IMR-90 (cell line): ENCODE measurements around the gene TPX2. TPM values are rescaled to one million over a fixed set of nuclear protein-coding genes. Genes with fewer than 3 reads are reported as not detected.

Experiments used
- ATAC-seq: fragments of 200-7000 bp; cut with Tn5 transposase; 2 replicates; pipeline ENCODE4 v1.9.1; 2020; ENCODE audit warnings: low read depth, mild to moderate bottlenecking, moderate library complexity
- BruUV-seq: library from RNA; stranded (reverse); fragments of 400-500 nt; replicated peaks from 2 replicates; lab custom pipeline; 2021; lab: Mats Ljungman, UMichigan
- CTCF ChIA-PET: fragments of 300-600 bp; formaldehyde crosslinking; extraction: SDS; loops from one replicate; lab custom pipeline; 2021; ENCODE audit warnings: antibody characterized with exemption; lab: Yijun Ruan, JAX
- POLR2A ChIA-PET: fragments of 300-600 bp; sonication (Branson Sonifier 250); formaldehyde crosslinking; loops from one replicate; lab custom pipeline; 2022; ENCODE audit warnings: antibody characterized with exemption; ENCODE audit not compliant: unreplicated experiment; lab: Charles Lee
- DNase-seq: peaks from one replicate; pipeline ENCODE4 v3.0.0; 2013
- H2AFZ ChIP-seq: replicated peaks from 2 replicates; pipeline ENCODE3; 2013; ENCODE audit warnings: low read length, mild to moderate bottlenecking; ENCODE audit not compliant: poor library complexity
- H2AK5ac ChIP-seq: 2 replicates; pipeline ENCODE4 v1.6.1; 2013; ENCODE audit warnings: low read depth, low read length, inconsistent platforms
- H2AK9ac ChIP-seq: replicated peaks from 2 replicates; pipeline ENCODE3; 2013; ENCODE audit warnings: mild to moderate bottlenecking, low read depth, low read length, moderate library complexity; ENCODE audit not compliant: poor library complexity
- H2BK120ac ChIP-seq: 2 replicates; pipeline ENCODE4 v1.6.1; 2013; ENCODE audit warnings: low read depth, low read length, inconsistent platforms
- H2BK15ac ChIP-seq: 3 replicates; pipeline ENCODE4 v1.6.1; 2013; ENCODE audit warnings: low read depth, low read length, inconsistent platforms
- H2BK20ac ChIP-seq: 2 replicates; pipeline ENCODE4 v1.6.1; 2013; ENCODE audit warnings: low read depth, mild to moderate bottlenecking, inconsistent platforms, low read length, moderate library complexity
- H2BK5ac ChIP-seq: 2 replicates; pipeline ENCODE4 v1.6.1; 2013; ENCODE audit warnings: mild to moderate bottlenecking, low read depth, low read length, inconsistent platforms; ENCODE audit not compliant: poor library complexity, severe bottlenecking
- H3K14ac ChIP-seq: replicated peaks from 2 replicates; pipeline ENCODE4 v1.6.1; 2013; ENCODE audit warnings: low read depth, low read length, inconsistent platforms
- H3K18ac ChIP-seq: 2 replicates; pipeline ENCODE4 v1.6.1; 2013; ENCODE audit warnings: low read depth, low read length, control low read depth
- H3K23ac ChIP-seq: 2 replicates; pipeline ENCODE4 v1.6.1; 2013; ENCODE audit warnings: low read depth, low read length, inconsistent platforms
- H3K27ac ChIP-seq: 2 replicates; pipeline ENCODE4 v1.5.1; 2013; ENCODE audit warnings: mild to moderate bottlenecking, control low read depth, low read length; ENCODE audit not compliant: insufficient read depth
- H3K27me3 ChIP-seq: 2 replicates; pipeline ENCODE4 v1.6.1; 2013; ENCODE audit warnings: low read length; ENCODE audit not compliant: control insufficient read depth, insufficient read depth
- H3K36me3 ChIP-seq: 2 replicates; pipeline ENCODE4 v1.6.1; 2013; ENCODE audit warnings: low read length, mixed read lengths; ENCODE audit not compliant: control insufficient read depth, insufficient read depth
- H3K4ac ChIP-seq: 2 replicates; pipeline ENCODE4 v1.6.1; 2013; ENCODE audit warnings: low read depth, low read length, inconsistent platforms
- H3K4me1 ChIP-seq: 2 replicates; pipeline ENCODE4 v1.6.1; 2013; ENCODE audit warnings: low read length, mixed read lengths; ENCODE audit not compliant: control insufficient read depth, insufficient read depth
- H3K4me2 ChIP-seq: 2 replicates; pipeline ENCODE4 v1.6.1; 2013; ENCODE audit warnings: low read depth, mild to moderate bottlenecking, control low read depth, low read length, moderate library complexity
- H3K4me3 ChIP-seq: 2 replicates; pipeline ENCODE4 v1.5.1; 2013; ENCODE audit warnings: low read depth, mild to moderate bottlenecking, control low read depth, low read length, moderate library complexity; ENCODE audit not compliant: insufficient read depth
- H3K56ac ChIP-seq: 2 replicates; pipeline ENCODE4 v1.6.1; 2013; ENCODE audit warnings: low read length, inconsistent platforms; ENCODE audit not compliant: insufficient read depth; ENCODE audit errors: extremely low read depth
- H3K79me1 ChIP-seq, 2 experiments: 2 replicates each; pipeline ENCODE4 v1.6.1; 2013; ENCODE audit warnings: low read length in 2 of 2, inconsistent platforms in 1 of 2, low read depth in 1 of 2
- H3K9ac ChIP-seq: 2 replicates; pipeline ENCODE4 v1.6.1; 2013; ENCODE audit warnings: low read depth, low read length, control low read depth
- H3K9me1 ChIP-seq: 2 replicates; pipeline ENCODE4 v1.6.1; 2013; ENCODE audit warnings: low read length, inconsistent platforms; ENCODE audit not compliant: insufficient read depth
- H3K9me3 ChIP-seq: 2 replicates; pipeline ENCODE4 v1.6.1; 2013; ENCODE audit warnings: low read length; ENCODE audit not compliant: control insufficient read depth, insufficient read depth
- H4K20me1 ChIP-seq: 2 replicates; pipeline ENCODE4 v1.6.1; 2013; ENCODE audit warnings: low read length, inconsistent platforms; ENCODE audit not compliant: insufficient read depth
- H4K5ac ChIP-seq: 2 replicates; pipeline ENCODE4 v1.6.1; 2013; ENCODE audit warnings: mild to moderate bottlenecking, low read depth, low read length, control low read depth
- H4K8ac ChIP-seq, 2 experiments: 2 replicates each; pipeline ENCODE4 v1.6.1; 2013; ENCODE audit warnings: low read depth in 2 of 2, low read length in 2 of 2, control low read depth in 1 of 2, inconsistent platforms in 1 of 2
- H4K91ac ChIP-seq: 2 replicates; pipeline ENCODE4 v1.6.1; 2013; ENCODE audit warnings: low read depth, low read length, inconsistent platforms; ENCODE audit not compliant: insufficient read depth
- BHLHE40 ChIP-seq: fragments of 150-350 bp; IDR thresholded peaks from 2 replicates; pipeline ENCODE4 v1.6.1; 2016; ENCODE audit warnings: mild to moderate bottlenecking, low read depth, low read length
- CTCF ChIP-seq: conservative IDR thresholded peaks from 2 replicates; pipeline ENCODE4 v1.5.1; 2012; ENCODE audit warnings: mild to moderate bottlenecking, low read depth, low read length, improper control_type of control experiment
- FOS ChIP-seq: fragments of 150-350 bp; IDR thresholded peaks from 2 replicates; pipeline ENCODE4 v1.6.1; 2016; ENCODE audit warnings: low read depth, low read length
- MAFK ChIP-seq: IDR thresholded peaks from 2 replicates; pipeline ENCODE4 v1.6.1; 2012; ENCODE audit warnings: low read depth, low read length, improper control_type of control experiment
- MAZ ChIP-seq: IDR thresholded peaks from 2 replicates; pipeline ENCODE4 v1.6.1; 2012; ENCODE audit warnings: low read depth, mild to moderate bottlenecking, low read length, improper control_type of control experiment, moderate library complexity, borderline replicate concordance
- MXI1 ChIP-seq: IDR thresholded peaks from 2 replicates; pipeline ENCODE4 v1.6.1; 2012; ENCODE audit warnings: low read depth, mild to moderate bottlenecking, low read length, moderate library complexity, borderline replicate concordance
- NFE2L2 ChIP-seq: fragments of 150-350 bp; IDR thresholded peaks from 2 replicates; pipeline ENCODE4 v1.6.1; 2016; ENCODE audit warnings: low read depth, mild to moderate bottlenecking, low read length
- POLR2A ChIP-seq: IDR thresholded peaks from 2 replicates; pipeline ENCODE4 v1.6.1; 2012; ENCODE audit warnings: mild to moderate bottlenecking, low read depth, low read length
- RAD21 ChIP-seq: IDR thresholded peaks from 2 replicates; pipeline ENCODE4 v1.6.1; 2012; ENCODE audit warnings: low read length, improper control_type of control experiment
- RFX5 ChIP-seq: IDR thresholded peaks from 2 replicates; pipeline ENCODE4 v1.8.0; 2012; ENCODE audit warnings: low read depth, mild to moderate bottlenecking, low read length, moderate library complexity
- SMC3 ChIP-seq: fragments of 150-350 bp; IDR thresholded peaks from 2 replicates; pipeline ENCODE4 v1.6.1; 2016; ENCODE audit warnings: low read depth, mild to moderate bottlenecking, antibody characterized with exemption, low read length, moderate library complexity
- WGBS, 2 experiments: methylation state at CpG; one replicate each; pipeline versions ENCODE4 v1.1.5 to v1.1.7; 2013; ENCODE audit warnings: missing lambda C conversion rate in 2 of 2; ENCODE audit not compliant: insufficient read length in 1 of 2; ENCODE audit errors: extremely low coverage in 2 of 2; 5-methylcytosine and 5-hydroxymethylcytosine counted together
- dilution Hi-C: fragments of 300-500 bp; cut with HindIII; formaldehyde crosslinking; loops from one replicate; pipeline ENCODE4 v1.14.3; 2018; ENCODE audit warnings: low sequenced_read_pairs; ENCODE audit not compliant: unreplicated experiment
- in situ Hi-C: fragments of 300-500 bp; cut with MboI; formaldehyde crosslinking; loops from 3 replicates; pipeline ENCODE4 v1.14.3; 2019; ENCODE audit warnings: low sequenced_read_pairs, inconsistent platforms, mixed read lengths
- intact Hi-C: fragments of 100-400 bp; cut with micrococcal nuclease; formaldehyde crosslinking; loops from 2 replicates; pipeline ENCODE4 v1.10.0; 2022
- polyA plus RNA-seq, 3 experiments: library from polyadenylated mRNA; depleted of rRNA; stranded (reverse); fragments of >200 nt; gene quantifications; 2 replicates each; pipeline ENCODE4 v1.2.3, GENCODE V29; 2012; ENCODE audit warnings: low replicate concordance in 1 of 3
- total RNA-seq: library from RNA; depleted of rRNA; stranded (reverse); fragments of >200 nt; gene quantifications from 2 replicates; pipeline ENCODE4 v1.2.3, GENCODE V29; 2012
- TF ChIP-seq, protein P1 (sequence below): fragments of 150-350 bp; IDR thresholded peaks from 2 replicates; pipeline ENCODE4 v1.6.1; 2016; ENCODE audit warnings: low read depth, mild to moderate bottlenecking, low read length, moderate library complexity, borderline replicate concordance

The TPX2 gene
- total and polyA plus RNA-seq, 2 of the 4 experiments (the other 2 are of a cell fraction) = 28.5 to 72.2 TPM

GRCh38 chr20:31820228-31820627 is 81.1 kb downstream of the TPX2 start:
- H3K27me3 ChIP-seq = no peaks in the 10 kb centered on the region

More at GRCh38 chr20:31820228-31820627, 81.1 kb downstream of the TPX2 start:
- H2BK120ac ChIP-seq = no peak overlapping the region
- H3K23ac ChIP-seq = no peak overlapping the region
- H3K9me3 ChIP-seq = no peaks in the 10 kb centered on the region
- H3K4me3 ChIP-seq = no peak overlapping the region
- H3K4me2 ChIP-seq = no peak overlapping the region
- H3K4ac ChIP-seq = no peak overlapping the region
- dilution Hi-C loops (no loop called here), in situ Hi-C loops (loop anchor here (5.0 to 10.0 kb wide), 2 partner anchors 135 to 212 kb away; partner anchors contain the start of gene PDRG1), intact Hi-C loops (loop anchor here (5.0 kb wide), 1 partner anchor 387 kb away; the partner anchor contains the start of genes PLAGL2 and POFUT1)
- no peaks in the 10 kb centered on the region for H3K36me3 ChIP-seq
- H3K56ac ChIP-seq = no peak overlapping the region
- H3K18ac ChIP-seq = no peak overlapping the region
- no CpG with 5 or more reads among the region's 6 CpGs for WGBS, 2 experiments
- POLR2A ChIA-PET = no interaction called here
- H4K20me1 ChIP-seq = no peaks in the 10 kb centered on the region
- no peak overlapping the region for H4K91ac ChIP-seq
- H2AFZ ChIP-seq = no peak overlapping the region
- H2AK9ac ChIP-seq = no peak overlapping the region
- H3K4me1 ChIP-seq = no peaks in the 10 kb centered on the region; the same call in 1 of the 2 replicates
- H3K14ac ChIP-seq = no peak overlapping the region
- H3K79me1 ChIP-seq = no peaks in the 10 kb centered on the region; a peak in 1 of 4 replicates
- no peak overlapping the region for H3K9ac ChIP-seq
- H2AK5ac ChIP-seq = no peak overlapping the region
- H2BK5ac ChIP-seq = no peak overlapping the region
- DNase-seq = no peak
- no peak overlapping the region for H2BK15ac ChIP-seq
- no peak for TF ChIP-seq MAZ
- no peak for TF ChIP-seq MXI1
- no peak for TF ChIP-seq SMC3
- no peak for TF ChIP-seq BHLHE40
- no peak for TF ChIP-seq FOS
- TF ChIP-seq CTCF = no peak
- TF ChIP-seq POLR2A = no peak
- TF ChIP-seq NFE2L2 = no peak
- no peak for TF ChIP-seq RFX5
- no peak for TF ChIP-seq RAD21
- TF ChIP-seq MAFK = no peak
- TF ChIP-seq, protein P1, sequence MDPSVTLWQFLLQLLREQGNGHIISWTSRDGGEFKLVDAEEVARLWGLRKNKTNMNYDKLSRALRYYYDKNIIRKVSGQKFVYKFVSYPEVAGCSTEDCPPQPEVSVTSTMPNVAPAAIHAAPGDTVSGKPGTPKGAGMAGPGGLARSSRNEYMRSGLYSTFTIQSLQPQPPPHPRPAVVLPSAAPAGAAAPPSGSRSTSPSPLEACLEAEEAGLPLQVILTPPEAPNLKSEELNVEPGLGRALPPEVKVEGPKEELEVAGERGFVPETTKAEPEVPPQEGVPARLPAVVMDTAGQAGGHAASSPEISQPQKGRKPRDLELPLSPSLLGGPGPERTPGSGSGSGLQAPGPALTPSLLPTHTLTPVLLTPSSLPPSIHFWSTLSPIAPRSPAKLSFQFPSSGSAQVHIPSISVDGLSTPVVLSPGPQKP = no peak
- no peak overlapping the region for H2BK20ac ChIP-seq
- no peak overlapping the region for H3K27ac ChIP-seq
- no peak for ATAC-seq
- BruUV-seq = no TSS peak
- CTCF ChIA-PET = no interaction called here
- H3K9me1 ChIP-seq = no peaks in the 10 kb centered on the region; the same call in 1 of the 2 replicates
- H4K5ac ChIP-seq = no peak overlapping the region
- H4K8ac ChIP-seq = no peak overlapping the region
